ENCODE results near the gene LNX1. TPM values are rescaled to one million over a fixed set of nuclear protein-coding genes. Genes with fewer than 3 reads are reported as not detected.
A peak's percentile ranks its signal among the peaks of the same experiment; 100 is the strongest.

The LNX1 gene
- polyA plus RNA-seq, 1 donor (not counting 4 experiments of a cell fraction or from before 2014, with no cell fraction given), result 0.22 TPM

GRCh38 chr4:53586121-53586816, 5.0 kb downstream of the LNX1 start:
- no peak overlapping the region for H3K9ac ChIP-seq (ENCODE audit: control insufficient read depth, extremely low read depth, insufficient read depth, low read length)
- H2AFZ ChIP-seq (ENCODE audit: control insufficient read depth, low read length), result no peak overlapping the region
- FAIRE-seq (peak; percentile 84), DNase-seq (ENCODE audit: low read depth, low spot score) (peak; percentile 83)
- no peaks in the 10 kb centered on the region for H3K36me3 ChIP-seq (ENCODE audit: control insufficient read depth in 2 of 2, extremely low read depth in 1 of 2, insufficient read depth in 2 of 2, low read length in 2 of 2)
- peak overlapping the region; percentile 22 for H3K27ac ChIP-seq (ENCODE audit: control insufficient read depth, insufficient read depth, low read length)
- H3K27me3 ChIP-seq (ENCODE audit: control insufficient read depth, extremely low read depth, insufficient read depth, low read length), result no peaks in the 10 kb centered on the region
- H3K9me1 ChIP-seq (ENCODE audit: control insufficient read depth, extremely low read depth, insufficient read depth, low read length), result no peaks in the 10 kb centered on the region
- peak overlapping the region; percentile 29 for H3K4me2 ChIP-seq (ENCODE audit: control insufficient read depth, extremely low read depth, insufficient read depth, low read depth, low read length)
- dilution Hi-C loops (cut with MboI; ENCODE audit: extremely low pct_ligation_motif_present, low sequenced_read_pairs), result no loop called here
- TF ChIP-seq, protein P1, sequence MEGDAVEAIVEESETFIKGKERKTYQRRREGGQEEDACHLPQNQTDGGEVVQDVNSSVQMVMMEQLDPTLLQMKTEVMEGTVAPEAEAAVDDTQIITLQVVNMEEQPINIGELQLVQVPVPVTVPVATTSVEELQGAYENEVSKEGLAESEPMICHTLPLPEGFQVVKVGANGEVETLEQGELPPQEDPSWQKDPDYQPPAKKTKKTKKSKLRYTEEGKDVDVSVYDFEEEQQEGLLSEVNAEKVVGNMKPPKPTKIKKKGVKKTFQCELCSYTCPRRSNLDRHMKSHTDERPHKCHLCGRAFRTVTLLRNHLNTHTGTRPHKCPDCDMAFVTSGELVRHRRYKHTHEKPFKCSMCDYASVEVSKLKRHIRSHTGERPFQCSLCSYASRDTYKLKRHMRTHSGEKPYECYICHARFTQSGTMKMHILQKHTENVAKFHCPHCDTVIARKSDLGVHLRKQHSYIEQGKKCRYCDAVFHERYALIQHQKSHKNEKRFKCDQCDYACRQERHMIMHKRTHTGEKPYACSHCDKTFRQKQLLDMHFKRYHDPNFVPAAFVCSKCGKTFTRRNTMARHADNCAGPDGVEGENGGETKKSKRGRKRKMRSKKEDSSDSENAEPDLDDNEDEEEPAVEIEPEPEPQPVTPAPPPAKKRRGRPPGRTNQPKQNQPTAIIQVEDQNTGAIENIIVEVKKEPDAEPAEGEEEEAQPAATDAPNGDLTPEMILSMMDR (optimal IDR thresholded peaks at IDR 0.05 in 1 of 3, IDR thresholded peaks at IDR 0.05 in 1 of 3, conservative IDR thresholded peaks at IDR 0.05 in 1 of 3; ENCODE audit: extremely low read depth in 1 of 3, insufficient read depth in 2 of 3, low read length in 3 of 3), result no peak
- no peak for TF ChIP-seq EZH2 (IDR thresholded peaks at IDR 0.05; ENCODE audit: low read length)
- no peaks in the 10 kb centered on the region for H3K9me3 ChIP-seq (ENCODE audit: control insufficient read depth, low read depth, low read length)
- H4K20me1 ChIP-seq (ENCODE audit: control insufficient read depth, extremely low read depth, insufficient read depth, low read length), result no peaks in the 10 kb centered on the region
- no peak overlapping the region for H3K4me3 ChIP-seq (ENCODE audit: control insufficient read depth in 2 of 3, extremely low read depth in 1 of 3, insufficient read depth in 2 of 3, low read depth in 1 of 3, low read length in 3 of 3)
- H3K4me1 ChIP-seq (ENCODE audit: control insufficient read depth, extremely low read depth, insufficient read depth, low read length), result peaks cover 17% of the 10 kb centered on the region
- no peaks in the 10 kb centered on the region for H3K79me2 ChIP-seq (ENCODE audit: control insufficient read depth, insufficient read depth, low read length)

- Histone ChIP-seq H3K9me3 (ENCODE audit: control insufficient read depth, low read depth, low read length) (no peaks in the 10 kb centered on the region), H3K4me1 (ENCODE audit: control insufficient read depth, extremely low read depth, insufficient read depth, low read length) (peaks cover 14% of the 10 kb centered on the region), H3K4me3 (ENCODE audit: control insufficient read depth in 2 of 3, extremely low read depth in 1 of 3, insufficient read depth in 2 of 3, low read depth in 1 of 3, low read length in 3 of 3) (no peak overlapping the region), H4K20me1 (ENCODE audit: control insufficient read depth, extremely low read depth, insufficient read depth, low read length) (no peaks in the 10 kb centered on the region), H3K79me2 (ENCODE audit: control insufficient read depth, insufficient read depth, low read length) (no peaks in the 10 kb centered on the region), H3K36me3 (ENCODE audit: control insufficient read depth in 2 of 2, extremely low read depth in 1 of 2, insufficient read depth in 2 of 2, low read length in 2 of 2) (no peaks in the 10 kb centered on the region), H3K9ac (ENCODE audit: control insufficient read depth, extremely low read depth, insufficient read depth, low read length) (no peak overlapping the region), H3K4me2 (ENCODE audit: control insufficient read depth, extremely low read depth, insufficient read depth, low read depth, low read length) (no peak overlapping the region), H3K9me1 (ENCODE audit: control insufficient read depth, extremely low read depth, insufficient read depth, low read length) (no peaks in the 10 kb centered on the region), H3K27me3 (ENCODE audit: control insufficient read depth, extremely low read depth, insufficient read depth, low read length) (no peaks in the 10 kb centered on the region), H2AFZ (ENCODE audit: control insufficient read depth, low read length) (no peak overlapping the region), H3K27ac (ENCODE audit: control insufficient read depth, insufficient read depth, low read length) (no peak overlapping the region)
- dilution Hi-C loops (cut with MboI; ENCODE audit: extremely low pct_ligation_motif_present, low sequenced_read_pairs), result no loop called here
- FAIRE-seq (no peak), DNase-seq (ENCODE audit: low read depth, low spot score) (no peak)
- no peak for TF ChIP-seq EZH2 (IDR thresholded peaks at IDR 0.05; ENCODE audit: low read length)
- TF ChIP-seq, protein P1 (optimal IDR thresholded peaks at IDR 0.05 in 1 of 3, IDR thresholded peaks at IDR 0.05 in 1 of 3, conservative IDR thresholded peaks at IDR 0.05 in 1 of 3; ENCODE audit: extremely low read depth in 1 of 3, insufficient read depth in 2 of 3, low read length in 3 of 3), result no peak
Observed at GRCh38 chr4:53584658-53585057, 6.6 kb downstream of the LNX1 start.
